ENCODE results near the gene PCSK6. TPM values are rescaled to one million over a fixed set of nuclear protein-coding genes. Genes with fewer than 3 reads are reported as not detected.

PCSK6 gene
- total RNA-seq, 2 experiments from 2014 or later, result 0.57 TPM; not detected in 1

DNA sequence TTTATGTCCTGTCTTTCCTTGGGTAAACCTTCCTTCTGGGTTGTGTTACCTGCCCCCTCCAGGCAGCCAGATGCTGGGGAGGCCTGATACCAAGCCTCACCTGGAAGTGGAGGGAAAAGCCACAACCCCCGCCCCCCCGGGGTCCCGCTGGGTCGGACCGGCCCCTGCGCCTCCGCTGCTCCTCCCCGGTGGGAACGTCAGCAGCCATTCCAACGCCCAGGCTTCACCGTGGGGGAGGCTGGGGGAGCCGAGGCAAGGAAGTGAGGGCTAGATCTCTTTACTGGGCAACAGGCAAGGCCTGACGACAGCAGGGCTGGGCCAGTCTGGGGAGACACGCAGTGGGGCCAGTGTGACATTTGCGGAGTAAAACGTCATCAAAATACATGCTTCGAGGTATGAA lies 141.5 kb downstream of the PCSK6 start:
- H3K9me3 ChIP-seq (ENCODE audit: low read length), result no peaks in the 10 kb centered on the region
- H3K4me3 ChIP-seq (ENCODE audit: low read depth, low read length, poor library complexity, severe bottlenecking), result no peak overlapping the region
- no peaks in the 10 kb centered on the region for H3K9me2 ChIP-seq (ENCODE audit: insufficient read depth, low read length)
- TF ChIP-seq EZH2phosphoT487 (IDR thresholded peaks at IDR 0.05; ENCODE audit: borderline replicate concordance, low read depth, low read length), result no peak
- TF ChIP-seq, protein P1, sequence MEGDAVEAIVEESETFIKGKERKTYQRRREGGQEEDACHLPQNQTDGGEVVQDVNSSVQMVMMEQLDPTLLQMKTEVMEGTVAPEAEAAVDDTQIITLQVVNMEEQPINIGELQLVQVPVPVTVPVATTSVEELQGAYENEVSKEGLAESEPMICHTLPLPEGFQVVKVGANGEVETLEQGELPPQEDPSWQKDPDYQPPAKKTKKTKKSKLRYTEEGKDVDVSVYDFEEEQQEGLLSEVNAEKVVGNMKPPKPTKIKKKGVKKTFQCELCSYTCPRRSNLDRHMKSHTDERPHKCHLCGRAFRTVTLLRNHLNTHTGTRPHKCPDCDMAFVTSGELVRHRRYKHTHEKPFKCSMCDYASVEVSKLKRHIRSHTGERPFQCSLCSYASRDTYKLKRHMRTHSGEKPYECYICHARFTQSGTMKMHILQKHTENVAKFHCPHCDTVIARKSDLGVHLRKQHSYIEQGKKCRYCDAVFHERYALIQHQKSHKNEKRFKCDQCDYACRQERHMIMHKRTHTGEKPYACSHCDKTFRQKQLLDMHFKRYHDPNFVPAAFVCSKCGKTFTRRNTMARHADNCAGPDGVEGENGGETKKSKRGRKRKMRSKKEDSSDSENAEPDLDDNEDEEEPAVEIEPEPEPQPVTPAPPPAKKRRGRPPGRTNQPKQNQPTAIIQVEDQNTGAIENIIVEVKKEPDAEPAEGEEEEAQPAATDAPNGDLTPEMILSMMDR (conservative IDR thresholded peaks at IDR 0.05; ENCODE audit: low read length), result no peak
- no peaks in the 10 kb centered on the region for H3K4me1 ChIP-seq (ENCODE audit: insufficient read depth, low read length, poor library complexity, severe bottlenecking)
- no peak overlapping the region for H2AFZ ChIP-seq (ENCODE audit: low read length)
- no peak overlapping the region for H3K27ac ChIP-seq (ENCODE audit: low read depth, low read length, poor library complexity, severe bottlenecking)
- H3K36me3 ChIP-seq (ENCODE audit: insufficient read depth, low read length), result no peaks in the 10 kb centered on the region
- ChIA-PET POLR2A (no interaction called here), CTCF (ENCODE audit: unreplicated experiment) (no interaction called here)
- DNase-seq (ENCODE audit: low spot score), result no peak
- no peaks in the 10 kb centered on the region for H4K20me1 ChIP-seq (ENCODE audit: insufficient read depth, low read length)
- no peak overlapping the region for H3K4me2 ChIP-seq (ENCODE audit: low read length)
- no peaks in the 10 kb centered on the region for H3K79me2 ChIP-seq (ENCODE audit: insufficient read depth, low read depth, low read length)
- BruUV-seq (replicated peaks), result no TSS peak
- intact Hi-C loops (cut with micrococcal nuclease; ENCODE audit: unreplicated experiment), result no loop called here

DNA sequence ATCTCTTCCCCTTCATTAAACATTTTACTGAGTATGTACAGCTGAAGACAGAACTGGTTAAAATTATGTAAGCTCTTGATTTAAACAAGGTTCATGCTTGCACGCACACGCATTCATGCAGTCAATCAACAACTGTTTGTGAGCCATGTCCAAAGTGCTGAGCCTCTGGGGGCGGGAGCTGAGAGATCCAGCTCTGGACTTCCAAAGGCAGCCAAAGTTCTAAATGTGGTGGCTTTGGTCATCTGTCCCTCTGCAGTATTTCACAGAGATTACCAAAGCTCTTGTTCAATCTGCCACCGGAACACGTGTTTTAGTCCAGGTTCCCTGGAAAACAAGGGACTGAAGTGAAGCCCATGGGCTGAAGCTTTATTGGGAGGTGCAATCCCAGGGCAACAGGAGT lies 142.1 kb downstream of the PCSK6 start:
- intact Hi-C loops (cut with micrococcal nuclease; ENCODE audit: unreplicated experiment), result no loop called here
- no peaks in the 10 kb centered on the region for H3K9me3 ChIP-seq (ENCODE audit: low read length)
- H3K79me2 ChIP-seq (ENCODE audit: insufficient read depth, low read depth, low read length), result no peaks in the 10 kb centered on the region
- TF ChIP-seq EZH2phosphoT487 (IDR thresholded peaks at IDR 0.05; ENCODE audit: borderline replicate concordance, low read depth, low read length), result no peak
- TF ChIP-seq, protein P1 (conservative IDR thresholded peaks at IDR 0.05; ENCODE audit: low read length), result no peak
- H3K27ac ChIP-seq (ENCODE audit: low read depth, low read length, poor library complexity, severe bottlenecking), result no peak overlapping the region
- H4K20me1 ChIP-seq (ENCODE audit: insufficient read depth, low read length), result no peaks in the 10 kb centered on the region
- no peaks in the 10 kb centered on the region for H3K4me1 ChIP-seq (ENCODE audit: insufficient read depth, low read length, poor library complexity, severe bottlenecking)
- no peak overlapping the region for H3K4me3 ChIP-seq (ENCODE audit: low read depth, low read length, poor library complexity, severe bottlenecking)
- CTCF ChIA-PET (ENCODE audit: unreplicated experiment), result no interaction called here
- no peak overlapping the region for H2AFZ ChIP-seq (ENCODE audit: low read length)
- POLR2A ChIA-PET, result no interaction called here
- H3K4me2 ChIP-seq (ENCODE audit: low read length), result no peak overlapping the region
- H3K36me3 ChIP-seq (ENCODE audit: insufficient read depth, low read length), result no peaks in the 10 kb centered on the region
- no peaks in the 10 kb centered on the region for H3K9me2 ChIP-seq (ENCODE audit: insufficient read depth, low read length)
- no peak for DNase-seq (ENCODE audit: low spot score)
- no TSS peak for BruUV-seq (replicated peaks)

DNA sequence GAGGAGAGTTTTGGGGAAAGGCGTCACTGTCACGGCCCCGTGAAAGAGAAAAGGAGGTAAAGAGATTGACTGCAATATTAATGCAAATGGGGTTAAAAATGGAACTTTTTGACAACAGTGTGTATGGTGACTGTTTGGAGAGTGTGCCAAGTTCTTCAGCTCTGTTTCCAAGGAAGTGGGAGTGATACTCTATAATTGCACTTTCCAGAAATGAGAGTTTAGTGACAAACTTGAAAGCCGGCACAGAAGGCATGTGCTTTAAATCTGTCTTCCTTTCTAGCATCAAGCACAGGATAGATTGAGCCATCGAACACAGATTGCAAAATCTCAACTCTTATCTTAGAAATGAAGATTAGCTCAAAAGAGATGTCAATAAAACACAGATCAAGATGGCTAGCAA lies 142.6 kb downstream of the PCSK6 start:
- TF ChIP-seq, protein P1 (conservative IDR thresholded peaks at IDR 0.05; ENCODE audit: low read length), result no peak
- H3K9me3 ChIP-seq (ENCODE audit: low read length), result no peaks in the 10 kb centered on the region
- no peak overlapping the region for H3K27ac ChIP-seq (ENCODE audit: low read depth, low read length, poor library complexity, severe bottlenecking)
- no peaks in the 10 kb centered on the region for H3K36me3 ChIP-seq (ENCODE audit: insufficient read depth, low read length)
- no peak overlapping the region for H3K4me3 ChIP-seq (ENCODE audit: low read depth, low read length, poor library complexity, severe bottlenecking)
- no TSS peak for BruUV-seq (replicated peaks)
- H3K9me2 ChIP-seq (ENCODE audit: insufficient read depth, low read length), result no peaks in the 10 kb centered on the region
- ChIA-PET CTCF (ENCODE audit: unreplicated experiment) (no interaction called here), POLR2A (no interaction called here)
- H2AFZ ChIP-seq (ENCODE audit: low read length), result no peak overlapping the region
- DNase-seq (ENCODE audit: low spot score), result no peak
- no peak overlapping the region for H3K4me2 ChIP-seq (ENCODE audit: low read length)
- no peaks in the 10 kb centered on the region for H3K4me1 ChIP-seq (ENCODE audit: insufficient read depth, low read length, poor library complexity, severe bottlenecking)
- no peaks in the 10 kb centered on the region for H3K79me2 ChIP-seq (ENCODE audit: insufficient read depth, low read depth, low read length)
- H4K20me1 ChIP-seq (ENCODE audit: insufficient read depth, low read length), result no peaks in the 10 kb centered on the region
- intact Hi-C loops (cut with micrococcal nuclease; ENCODE audit: unreplicated experiment), result no loop called here
